GM23338 (cell line): ENCODE data around the gene PRR19. TPM values are rescaled to one million over a fixed set of nuclear protein-coding genes. Genes with fewer than 3 reads are reported as not detected.

Experiments used
- ATAC-seq: fragments of 200-7000 bp; cut with Tn5 transposase; 3 replicates; pipeline ENCODE4 v1.9.1; 2020
- DNase-seq: peaks from one replicate; pipeline ENCODE4 v3.0.0-alpha.2; 2015; ENCODE audit warnings: low spot score
- H2AFZ ChIP-seq: fragments of 200-600 bp; sonication (generic); 2 replicates; pipeline ENCODE4 v1.8.0; 2016; ENCODE audit warnings: antibody characterized with exemption, mild to moderate bottlenecking, moderate library complexity
- H3F3A ChIP-seq: fragments of 200-600 bp; sonication (generic); replicated peaks from 2 replicates; pipeline ENCODE4 v1.8.0; 2017; ENCODE audit warnings: antibody characterized with exemption, mixed run types, low read depth
- H3K27ac ChIP-seq: fragments of 200-600 bp; sonication (generic); 2 replicates; pipeline ENCODE4 v1.6.1; 2016; ENCODE audit warnings: low read depth
- H3K27me3 ChIP-seq: fragments of 200-600 bp; sonication (generic); 2 replicates; pipeline ENCODE4 v1.8.0; 2016; ENCODE audit warnings: mild to moderate bottlenecking, mixed run types, moderate library complexity; ENCODE audit not compliant: insufficient read depth
- H3K36me3 ChIP-seq: fragments of 200-600 bp; sonication (generic); 2 replicates; pipeline ENCODE4 v1.8.0; 2016; ENCODE audit warnings: mild to moderate bottlenecking; ENCODE audit not compliant: insufficient read depth
- H3K4me1 ChIP-seq: fragments of 200-600 bp; sonication (generic); 2 replicates; pipeline ENCODE4 v1.8.0; 2016; ENCODE audit warnings: mild to moderate bottlenecking, moderate library complexity; ENCODE audit not compliant: insufficient read depth
- H3K4me2 ChIP-seq: fragments of 200-600 bp; sonication (generic); 2 replicates; pipeline ENCODE4 v1.7.1; 2017; ENCODE audit warnings: mixed run types
- H3K4me3 ChIP-seq: fragments of 200-600 bp; sonication (generic); 2 replicates; pipeline ENCODE4 v1.6.1; 2016; ENCODE audit warnings: mixed run types
- H3K79me2 ChIP-seq: fragments of 200-600 bp; sonication (generic); replicated peaks from 2 replicates; pipeline ENCODE4 v1.8.0; 2017; ENCODE audit warnings: mild to moderate bottlenecking; ENCODE audit not compliant: insufficient read depth
- H3K9me2 ChIP-seq: fragments of 200-600 bp; sonication (generic); 2 replicates; pipeline ENCODE4 v1.8.0; 2017; ENCODE audit not compliant: insufficient read depth
- H4K20me1 ChIP-seq: fragments of 200-600 bp; sonication (generic); replicated peaks from 2 replicates; pipeline ENCODE4 v1.8.0; 2017; ENCODE audit warnings: mild to moderate bottlenecking; ENCODE audit not compliant: insufficient read depth
- H3K27ac Mint-ChIP-seq: 2 replicates; pipeline ENCODE4 v1.8.0; 2020; ENCODE audit warnings: inconsistent platforms, mild to moderate bottlenecking, moderate library complexity, mixed read lengths
- H3K27me3 Mint-ChIP-seq: 3 replicates; pipeline ENCODE4 v1.8.0; 2022; ENCODE audit warnings: low read depth, mild to moderate bottlenecking, moderate library complexity, mixed read lengths, inconsistent platforms; ENCODE audit not compliant: insufficient read depth, poor library complexity
- H3K36me3 Mint-ChIP-seq: 3 replicates; pipeline ENCODE4 v1.8.0; 2021; ENCODE audit warnings: low read depth, mild to moderate bottlenecking, inconsistent platforms, moderate library complexity, mixed read lengths
- H3K4me1 Mint-ChIP-seq: 3 replicates; pipeline ENCODE4 v1.8.0; 2020; ENCODE audit warnings: mild to moderate bottlenecking, inconsistent platforms, mixed read lengths
- H3K4me3 Mint-ChIP-seq: 3 replicates; pipeline ENCODE4 v1.8.0; 2021; ENCODE audit warnings: moderate library complexity, mild to moderate bottlenecking, inconsistent platforms, mixed read lengths
- H3K9me3 Mint-ChIP-seq: 3 replicates; pipeline ENCODE4 v1.8.0; 2020; ENCODE audit warnings: moderate library complexity, mild to moderate bottlenecking, inconsistent platforms, mixed read lengths
- CREB1 ChIP-seq: fragments of 250-450 bp; sonication (Bioruptor Pico); IDR thresholded peaks from 2 replicates; pipeline ENCODE4 v1.5.0; 2020; ENCODE audit warnings: low read depth, mild to moderate bottlenecking, moderate library complexity
- EZH2 ChIP-seq: fragments of 200-600 bp; sonication (generic); IDR thresholded peaks from one replicate; pipeline ENCODE4 v1.8.0; 2017; ENCODE audit warnings: antibody characterized with exemption, mild to moderate bottlenecking, low read depth; ENCODE audit not compliant: unreplicated experiment
- ZNF331 ChIP-seq: fragments of 250-450 bp; sonication (Bioruptor Pico); IDR thresholded peaks from 2 replicates; pipeline ENCODE4 v1.5.0; 2020; ENCODE audit warnings: low read depth, mild to moderate bottlenecking, moderate library complexity
- ZNF462 ChIP-seq: fragments of 250-450 bp; sonication (Bioruptor Pico); IDR thresholded peaks from 2 replicates; pipeline ENCODE4 v1.5.0; 2020; ENCODE audit warnings: mild to moderate bottlenecking, moderate library complexity
- polyA plus RNA-seq: library from polyadenylated mRNA; unstranded; fragments of >200 nt; fragmentation: Nextera tagmentation; extraction: Ambion mirVana; gene quantifications from 2 replicates; pipeline ENCODE4 v1.2.1, GENCODE V29; 2016
- total RNA-seq: library from RNA; depleted of rRNA; stranded (reverse); fragments of >200 nt; shearing (Covaris generic); gene quantifications from 2 replicates; pipeline ENCODE4 v1.2.3, GENCODE V29; 2014

PRR19 gene
- total and polyA plus RNA-seq, 2 experiments from 2014 or later, result 3.6 to 4.1 TPM

- Histone ChIP-seq H3K27me3 (no peaks in the 10 kb centered on the region), H3K79me2 (no peaks in the 10 kb centered on the region), H3F3A (peaks cover 18% of the 10 kb centered on the region), H2AFZ (no peak overlapping the region), H3K4me2 (no peak overlapping the region), H3K36me3 (no peaks in the 10 kb centered on the region; the same call in 1 of the 2 replicates), H3K4me1 (peaks cover 6% of the 10 kb centered on the region; the same call in 1 of the 2 replicates), H3K4me3 (no peak overlapping the region), H4K20me1 (peaks cover 17% of the 10 kb centered on the region), H3K27ac (no peak overlapping the region), H3K9me2 (no peaks in the 10 kb centered on the region)
- H3K36me3 Mint-ChIP-seq, result peaks cover 41% of the 10 kb centered on the region
- H3K4me3 Mint-ChIP-seq, result no peak overlapping the region
- TF ChIP-seq ZNF331 (CRISPR knock-in tag) (no peak), ZNF462 (CRISPR knock-in tag) (no peak), CREB1 (CRISPR knock-in tag) (no peak)
- no peaks in the 10 kb centered on the region for H3K9me3 Mint-ChIP-seq
- no peak for DNase-seq
- peaks cover 23% of the 10 kb centered on the region for H3K4me1 Mint-ChIP-seq
- H3K27me3 Mint-ChIP-seq, result peaks cover 15% of the 10 kb centered on the region
- H3K27ac Mint-ChIP-seq, result 0 out of 2 replicates have a peak overlapping the region, but pooled peaks have one; percentile 67
- ATAC-seq, result no peak
These were observed 9.0 kb upstream of the PRR19 start for GRCh38 chr19:42292963-42293362.

DNA sequence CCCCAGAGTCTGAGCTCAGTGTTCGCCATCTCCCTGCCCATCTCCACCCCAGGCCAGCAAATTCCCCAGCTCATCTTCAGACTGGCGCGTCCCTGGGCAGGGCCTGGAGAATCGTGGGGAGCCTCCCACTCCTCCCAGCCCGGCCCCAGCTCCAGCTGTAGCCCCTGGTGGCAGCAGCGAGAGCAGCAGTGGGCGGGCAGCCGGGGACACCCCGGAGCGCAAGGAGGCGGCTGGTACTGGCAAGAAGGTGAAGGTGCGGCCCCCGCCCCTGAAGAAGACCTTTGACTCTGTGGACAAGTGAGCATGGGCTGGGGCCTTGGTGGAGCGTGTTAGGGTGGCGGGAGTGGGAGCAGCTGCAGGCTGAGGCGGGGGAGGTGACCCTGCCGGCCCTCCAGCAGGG, 8.4 kb upstream of the PRR19 start:
- Histone ChIP-seq H3K27me3 (no peaks in the 10 kb centered on the region), H3K9me2 (no peaks in the 10 kb centered on the region), H3K4me3 (no peak overlapping the region), H3K27ac (no peak overlapping the region), H3K36me3 (no peaks in the 10 kb centered on the region; the same call in 1 of the 2 replicates), H3F3A (peaks cover 20% of the 10 kb centered on the region), H4K20me1 (peaks cover 17% of the 10 kb centered on the region), H3K4me2 (no peak overlapping the region), H3K79me2 (no peaks in the 10 kb centered on the region), H2AFZ (no peak overlapping the region), H3K4me1 (peaks cover 6% of the 10 kb centered on the region; the same call in 1 of the 2 replicates)
- Mint-ChIP-seq H3K9me3 (no peaks in the 10 kb centered on the region), H3K27ac (0 out of 2 replicates have a peak overlapping the region, but pooled peaks have one; percentile 67), H3K4me3 (no peak overlapping the region), H3K4me1 (peaks cover 23% of the 10 kb centered on the region), H3K27me3 (peaks cover 12% of the 10 kb centered on the region), H3K36me3 (peaks cover 38% of the 10 kb centered on the region)
- ATAC-seq (peak; percentile 54), DNase-seq (peak; percentile 65)
- TF ChIP-seq ZNF462 (CRISPR knock-in tag), result no peak
- TF ChIP-seq EZH2, result no peak
